ENCODE results near the gene AKAP1. TPM values are rescaled to one million over a fixed set of nuclear protein-coding genes. Genes with fewer than 3 reads are reported as not detected.

Gene AKAP1
- polyA plus RNA-seq, 2 of the 4 experiments (the other 2 are of a cell fraction): 45.8 to 48.0 TPM

DNA sequence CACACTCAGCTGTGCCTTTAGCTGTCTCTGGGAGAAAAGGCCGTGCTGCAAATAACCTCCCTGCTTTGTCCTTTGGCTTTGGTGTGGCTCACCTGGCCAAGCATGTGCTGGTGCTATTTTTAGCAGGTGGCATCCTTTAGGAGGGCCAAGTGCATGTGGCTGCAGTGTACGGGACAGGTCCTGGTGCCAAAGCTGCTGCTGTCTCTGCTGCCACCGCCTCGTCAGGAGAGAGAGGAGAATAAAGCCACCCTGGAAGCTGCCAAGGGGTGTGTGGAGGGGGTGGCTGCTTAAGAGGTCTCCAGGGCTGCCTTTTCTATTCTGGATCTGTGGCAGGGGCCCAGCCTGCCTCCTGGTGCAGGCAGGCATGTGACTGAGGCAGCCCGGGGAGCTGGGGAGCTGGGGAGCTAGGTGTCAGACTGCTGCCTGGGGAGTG, 6.2 kb downstream of the AKAP1 start:
- CTCF ChIA-PET: interaction anchor here (1.1 to 1.7 kb wide), 4 partner anchors 15 to 19 kb away, joined by 4 to 5 read pairs (median 4); no protein-coding TSS in a partner anchor
- no peak for DNase-seq (ENCODE audit: low read depth in 1 of 2, low spot score in 1 of 2)
- POLR2A ChIA-PET: no interaction called here
- WGBS (ENCODE audit: missing lambda C conversion rate): 82% methylated on average over 2 of the region's 5 CpGs
- TF ChIP-seq CHD4 (IDR thresholded peaks at IDR 0.05; ENCODE audit: borderline replicate concordance): no peak
- TF ChIP-seq CBX8 (IDR thresholded peaks at IDR 0.05): no peak
- TF ChIP-seq BHLHE40 (IDR thresholded peaks at IDR 0.05; ENCODE audit: low read depth, low read length): no peak
- no peak for TF ChIP-seq NPAS2 (CRISPR knock-in tag; IDR thresholded peaks at IDR 0.05; ENCODE audit: borderline replicate concordance)
- no peak for ATAC-seq
- no peaks in the 10 kb centered on the region for H3K9me3 ChIP-seq
- no peak overlapping the region for H3K4me3 ChIP-seq
- no peak overlapping the region for H3K27ac ChIP-seq
- peaks cover 17% of the 10 kb centered on the region for H3K4me1 ChIP-seq
- H3K4me2 ChIP-seq: no peak overlapping the region
- FAIRE-seq: no peak

DNA sequence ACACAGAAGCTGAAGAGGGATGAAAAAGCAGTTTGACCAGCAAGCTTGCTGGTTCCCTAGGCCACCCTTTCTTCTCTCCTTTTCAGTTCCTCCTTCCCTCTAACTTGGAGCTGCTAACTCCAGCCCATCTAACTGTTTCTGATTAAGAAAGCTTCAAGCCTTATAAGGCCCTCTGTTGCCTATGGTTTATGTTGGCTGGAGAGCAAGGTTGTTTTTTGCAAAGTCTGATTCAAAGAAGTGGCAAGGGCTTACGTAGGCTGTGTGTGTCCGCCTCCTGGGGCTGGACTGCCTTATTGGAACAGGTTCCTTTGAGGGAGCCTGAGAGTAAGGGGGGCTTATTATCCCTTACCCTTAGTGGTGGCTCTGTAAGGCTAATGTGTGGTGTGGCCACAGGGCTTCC, 7.1 kb downstream of the AKAP1 start:
- ATAC-seq (no peak), FAIRE-seq (no peak), DNase-seq (ENCODE audit: low read depth in 1 of 2, low spot score in 1 of 2) (no peak)
- H3K9me3 ChIP-seq: no peaks in the 10 kb centered on the region
- WGBS (ENCODE audit: missing lambda C conversion rate): 89% methylated on average over 2 of the region's 2 CpGs
- H3K27ac ChIP-seq: no peak overlapping the region
- no peak overlapping the region for H3K4me2 ChIP-seq
- POLR2A ChIA-PET: no interaction called here
- CTCF ChIA-PET: interaction anchor here (0.6 to 1.7 kb wide), 4 partner anchors 14 to 714 kb away, joined by 3 to 5 read pairs (median 4); no protein-coding TSS in a partner anchor
- peaks cover 12% of the 10 kb centered on the region; the same call in 2 of the 3 replicates for H3K4me1 ChIP-seq
- TF ChIP-seq, protein P1, sequence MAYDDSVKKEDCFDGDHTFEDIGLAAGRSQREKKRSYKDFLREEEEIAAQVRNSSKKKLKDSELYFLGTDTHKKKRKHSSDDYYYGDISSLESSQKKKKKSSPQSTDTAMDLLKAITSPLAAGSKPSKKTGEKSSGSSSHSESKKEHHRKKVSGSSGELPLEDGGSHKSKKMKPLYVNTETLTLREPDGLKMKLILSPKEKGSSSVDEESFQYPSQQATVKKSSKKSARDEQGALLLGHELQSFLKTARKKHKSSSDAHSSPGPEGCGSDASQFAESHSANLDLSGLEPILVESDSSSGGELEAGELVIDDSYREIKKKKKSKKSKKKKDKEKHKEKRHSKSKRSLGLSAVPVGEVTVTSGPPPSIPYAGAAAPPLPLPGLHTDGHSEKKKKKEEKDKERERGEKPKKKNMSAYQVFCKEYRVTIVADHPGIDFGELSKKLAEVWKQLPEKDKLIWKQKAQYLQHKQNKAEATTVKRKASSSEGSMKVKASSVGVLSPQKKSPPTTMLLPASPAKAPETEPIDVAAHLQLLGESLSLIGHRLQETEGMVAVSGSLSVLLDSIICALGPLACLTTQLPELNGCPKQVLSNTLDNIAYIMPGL (CRISPR knock-in tag; IDR thresholded peaks at IDR 0.05; ENCODE audit: borderline replicate concordance): no peak
- TF ChIP-seq BHLHE40 (IDR thresholded peaks at IDR 0.05; ENCODE audit: low read depth, low read length) (no peak), KDM1A (IDR thresholded peaks at IDR 0.05; ENCODE audit: low read depth) (no peak), ZFP36 (IDR thresholded peaks at IDR 0.05; ENCODE audit: borderline replicate concordance, partially characterized antibody) (no peak), HOXB5 (CRISPR knock-in tag; IDR thresholded peaks at IDR 0.05) (no peak), PHF8 (IDR thresholded peaks at IDR 0.05; ENCODE audit: borderline replicate concordance, low read depth) (no peak), EP300 (IDR thresholded peaks at IDR 0.05) (no peak), ZNF302 (CRISPR knock-in tag; IDR thresholded peaks at IDR 0.05) (no peak), ESRRA (IDR thresholded peaks at IDR 0.05; ENCODE audit: borderline replicate concordance, low read length) (no peak), KDM5A (IDR thresholded peaks at IDR 0.05) (no peak), RCOR1 (IDR thresholded peaks at IDR 0.05; ENCODE audit: low read depth, low read length) (no peak), RAD21 (conservative IDR thresholded peaks at IDR 0.05 in 1 of 2, IDR thresholded peaks at IDR 0.05 in 1 of 2) (no peak), POLR2AphosphoS2 (conservative IDR thresholded peaks at IDR 0.05; ENCODE audit: low read length) (no peak), TFCP2L1 (CRISPR knock-in tag; IDR thresholded peaks at IDR 0.05) (no peak), CBX8 (IDR thresholded peaks at IDR 0.05) (no peak), EHMT2 (IDR thresholded peaks at IDR 0.05; ENCODE audit: low read depth) (no peak)
- TF ChIP-seq, protein P2, sequence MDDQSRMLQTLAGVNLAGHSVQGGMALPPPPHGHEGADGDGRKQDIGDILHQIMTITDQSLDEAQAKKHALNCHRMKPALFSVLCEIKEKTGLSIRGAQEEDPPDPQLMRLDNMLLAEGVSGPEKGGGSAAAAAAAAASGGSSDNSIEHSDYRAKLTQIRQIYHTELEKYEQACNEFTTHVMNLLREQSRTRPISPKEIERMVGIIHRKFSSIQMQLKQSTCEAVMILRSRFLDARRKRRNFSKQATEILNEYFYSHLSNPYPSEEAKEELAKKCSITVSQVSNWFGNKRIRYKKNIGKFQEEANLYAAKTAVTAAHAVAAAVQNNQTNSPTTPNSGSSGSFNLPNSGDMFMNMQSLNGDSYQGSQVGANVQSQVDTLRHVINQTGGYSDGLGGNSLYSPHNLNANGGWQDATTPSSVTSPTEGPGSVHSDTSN (IDR thresholded peaks at IDR 0.05): no peak
- H3K4me3 ChIP-seq: no peak overlapping the region

DNA sequence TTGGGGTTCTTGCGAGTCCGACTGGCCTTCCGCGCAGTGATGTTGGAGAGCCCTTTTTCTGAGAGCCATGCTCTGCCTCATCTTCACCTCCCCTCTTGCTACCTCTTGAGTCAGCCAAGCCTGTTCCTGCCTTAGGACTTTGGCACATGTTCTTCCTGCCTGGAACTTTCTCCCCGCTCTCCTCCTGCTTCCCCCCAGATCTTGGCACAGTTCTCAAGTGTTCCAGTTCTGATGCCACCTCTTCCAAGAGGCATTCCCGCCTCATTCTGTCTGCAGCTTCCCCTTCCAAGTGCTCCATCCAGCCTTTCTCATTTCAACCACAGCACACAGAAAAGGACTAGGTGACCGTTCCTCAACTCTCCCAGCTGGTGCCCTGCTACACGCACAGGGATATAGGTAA, 7.7 kb downstream of the AKAP1 start:
- peaks cover 16% of the 10 kb centered on the region; the same call in 2 of the 3 replicates for H3K4me1 ChIP-seq
- ATAC-seq: no peak
- H3K4me2 ChIP-seq: no peak overlapping the region
- H3K4me3 ChIP-seq: no peak overlapping the region
- ChIA-PET POLR2A (no interaction called here), CTCF (interaction anchor here (1.2 to 1.7 kb wide), 4 partner anchors 12 to 29 kb away, joined by 4 to 5 read pairs (median 4); no protein-coding TSS in a partner anchor)
- 97% methylated on average over 8 of the region's 8 CpGs for WGBS (ENCODE audit: missing lambda C conversion rate)
- H3K9me3 ChIP-seq: no peaks in the 10 kb centered on the region
- no peak overlapping the region for H3K27ac ChIP-seq
- DNase-seq (ENCODE audit: low read depth in 1 of 2, low spot score in 1 of 2): no peak
- FAIRE-seq: no peak
- TF ChIP-seq SREBF2 (IDR thresholded peaks at IDR 0.05) (no peak), MYC (IDR thresholded peaks at IDR 0.05; ENCODE audit: borderline replicate concordance, low read length) (no peak), RARB (CRISPR knock-in tag; IDR thresholded peaks at IDR 0.05) (no peak), FOSB (CRISPR knock-in tag; IDR thresholded peaks at IDR 0.05) (no peak), BHLHE40 (IDR thresholded peaks at IDR 0.05; ENCODE audit: low read depth, low read length) (no peak), RNF2 (IDR thresholded peaks at IDR 0.05; ENCODE audit: borderline replicate concordance, low read depth) (no peak), HDAC2 (IDR thresholded peaks at IDR 0.05) (no peak), CHD2 (IDR thresholded peaks at IDR 0.05; ENCODE audit: low read length, partially characterized antibody) (no peak), NFE2L2 (conservative IDR thresholded peaks at IDR 0.05; ENCODE audit: low read length) (no peak), ZNF302 (CRISPR knock-in tag; IDR thresholded peaks at IDR 0.05) (no peak), ESRRA (IDR thresholded peaks at IDR 0.05; ENCODE audit: borderline replicate concordance, low read length) (no peak), HOXB5 (CRISPR knock-in tag; IDR thresholded peaks at IDR 0.05) (no peak)
- TF ChIP-seq, protein P3, sequence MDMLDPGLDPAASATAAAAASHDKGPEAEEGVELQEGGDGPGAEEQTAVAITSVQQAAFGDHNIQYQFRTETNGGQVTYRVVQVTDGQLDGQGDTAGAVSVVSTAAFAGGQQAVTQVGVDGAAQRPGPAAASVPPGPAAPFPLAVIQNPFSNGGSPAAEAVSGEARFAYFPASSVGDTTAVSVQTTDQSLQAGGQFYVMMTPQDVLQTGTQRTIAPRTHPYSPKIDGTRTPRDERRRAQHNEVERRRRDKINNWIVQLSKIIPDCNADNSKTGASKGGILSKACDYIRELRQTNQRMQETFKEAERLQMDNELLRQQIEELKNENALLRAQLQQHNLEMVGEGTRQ (IDR thresholded peaks at IDR 0.05): no peak
- TF ChIP-seq, protein P4, sequence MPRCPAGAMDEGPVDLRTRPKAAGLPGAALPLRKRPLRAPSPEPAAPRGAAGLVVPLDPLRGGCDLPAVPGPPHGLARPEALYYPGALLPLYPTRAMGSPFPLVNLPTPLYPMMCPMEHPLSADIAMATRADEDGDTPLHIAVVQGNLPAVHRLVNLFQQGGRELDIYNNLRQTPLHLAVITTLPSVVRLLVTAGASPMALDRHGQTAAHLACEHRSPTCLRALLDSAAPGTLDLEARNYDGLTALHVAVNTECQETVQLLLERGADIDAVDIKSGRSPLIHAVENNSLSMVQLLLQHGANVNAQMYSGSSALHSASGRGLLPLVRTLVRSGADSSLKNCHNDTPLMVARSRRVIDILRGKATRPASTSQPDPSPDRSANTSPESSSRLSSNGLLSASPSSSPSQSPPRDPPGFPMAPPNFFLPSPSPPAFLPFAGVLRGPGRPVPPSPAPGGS (IDR thresholded peaks at IDR 0.05): no peak
